Right lobe of liver (tissue), 4 donors: ENCODE results near the gene TBX4.

Experiments
- CTCF ChIP-seq, 4 donors: fragments of 200-600 bp in 3 of 4; fragments of 450-650 bp in 1 of 4; IDR thresholded peaks; one replicate each; pipeline versions ENCODE4 v1.5.1 to v1.8.0; 2016 to 2022; ENCODE audit warnings: antibody characterized with exemption in 4 of 4, mild to moderate bottlenecking in 2 of 4
- POLR2A ChIP-seq: fragments of 450-650 bp; IDR thresholded peaks from one replicate; pipeline ENCODE4 v1.6.1; 2017; ENCODE audit warnings: antibody characterized with exemption, mild to moderate bottlenecking
- donor health status: DM: no; HTN: no; CAD: no.
- donor health status: DM: no; HTN: no; CAD: no.
- donor health status: DM: no; HTN: yes; CAD: no.

- TF ChIP-seq CTCF (IDR thresholded peaks at IDR 0.05) (no peak), POLR2A (no peak)
These were observed 39.8 kb downstream of the TBX4 start for GRCh38 chr17:61491981-61492380.
